HG02610 (cell line): ENCODE measurements around the gene CCDC197.

ENCODE experiments used
- ATAC-seq: cut with Tn5 transposase; IDR thresholded peaks from one replicate; pipeline ENCODE4 v1.9.1; 2021; ENCODE audit warnings: mild to moderate bottlenecking, moderate library complexity; ENCODE audit not compliant: unreplicated experiment

CCDC197 gene

GRCh38 chr14:93977171-93977570, 19.9 kb upstream of the CCDC197 start:
- ATAC-seq, result no peak

GRCh38 chr14:93977790-93978581, 19.1 kb upstream of the CCDC197 start:
- ATAC-seq, result peak; percentile 39

- no peak for ATAC-seq
These were observed 18.4 kb upstream of the CCDC197 start for GRCh38 chr14:93978735-93979134.

- no peak for ATAC-seq
These were observed 16.5 kb upstream of the CCDC197 start for GRCh38 chr14:93980456-93981201.

GRCh38 chr14:93981316-93982229, 15.5 kb upstream of the CCDC197 start:
- no peak for ATAC-seq

GRCh38 chr14:93982230-93983007, 14.7 kb upstream of the CCDC197 start:
- ATAC-seq, result no peak

GRCh38 chr14:93984070-93984469, 13.0 kb upstream of the CCDC197 start:
- ATAC-seq, result no peak

- ATAC-seq, result no peak
These were observed 12.1 kb upstream of the CCDC197 start for GRCh38 chr14:93984987-93985410.

GRCh38 chr14:93986955-93987354, 10.1 kb upstream of the CCDC197 start:
- no peak for ATAC-seq

GRCh38 chr14:93987376-93987775, 9.7 kb upstream of the CCDC197 start:
- ATAC-seq, result no peak

GRCh38 chr14:93987815-93988476, 9.2 kb upstream of the CCDC197 start:
- no peak for ATAC-seq

GRCh38 chr14:93989939-93990338, 7.2 kb upstream of the CCDC197 start:
- peak; percentile 64 for ATAC-seq

GRCh38 chr14:93991212-93991611, 5.9 kb upstream of the CCDC197 start:
- no peak for ATAC-seq

- no peak for ATAC-seq
These were observed 5.5 kb upstream of the CCDC197 start for GRCh38 chr14:93991649-93992048.

- no peak for ATAC-seq
These were observed 3.7 kb upstream of the CCDC197 start for GRCh38 chr14:93993382-93993781.

- no peak for ATAC-seq
These were observed 2.0 kb upstream of the CCDC197 start for GRCh38 chr14:93994919-93995682.

- no peak for ATAC-seq
These were observed 888 bp upstream of the CCDC197 start for GRCh38 chr14:93996130-93996695.

GRCh38 chr14:93997916-93998870, 1.1 kb downstream of the CCDC197 start:
- no peak for ATAC-seq
